ENCODE measurements around the gene MRC2. TPM values are rescaled to one million over a fixed set of nuclear protein-coding genes. Genes with fewer than 3 reads are reported as not detected.

MRC2 gene
- total RNA-seq, 1 experiment from 2014 or later, result 144 TPM

DNA sequence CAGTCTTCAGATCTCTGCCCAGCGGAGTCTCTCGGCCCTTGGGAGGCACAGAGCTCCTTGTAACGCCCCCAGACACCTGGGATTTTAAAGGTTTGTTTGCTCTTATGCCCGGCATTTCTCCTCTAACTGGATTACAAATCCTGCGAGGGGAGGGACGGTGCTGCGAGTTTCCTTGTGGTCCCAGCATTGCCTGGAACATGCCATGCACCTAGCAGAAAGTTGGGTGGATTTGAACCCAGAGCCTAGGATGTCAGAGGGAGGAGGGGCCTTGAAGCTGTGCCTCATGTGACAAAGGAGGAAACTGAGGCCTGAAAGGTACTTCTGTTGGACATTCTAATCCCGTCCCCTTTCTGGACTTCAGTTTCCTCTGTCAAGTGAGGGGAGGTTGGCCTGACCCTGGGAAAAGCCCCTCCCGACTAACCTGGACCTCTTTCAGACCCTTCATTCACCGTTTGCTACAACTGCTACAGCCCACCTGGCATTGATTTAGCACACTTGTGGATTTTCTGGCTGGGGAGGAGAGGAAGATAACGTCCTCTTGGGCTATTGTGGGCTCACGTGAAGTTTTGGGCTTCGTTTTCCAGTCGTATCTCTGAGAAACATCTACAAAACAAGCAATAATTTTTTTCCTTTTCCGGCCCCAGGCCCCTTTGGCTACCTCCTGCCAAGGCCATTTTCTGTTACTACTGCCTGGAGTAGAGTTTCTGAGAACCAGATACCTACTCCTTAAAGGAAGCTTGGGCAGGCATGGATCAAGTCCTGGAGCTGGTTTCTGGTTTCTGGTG lies 30.9 kb downstream of the MRC2 start:
- no peak for DNase-seq (ENCODE audit: low read depth)

DNA sequence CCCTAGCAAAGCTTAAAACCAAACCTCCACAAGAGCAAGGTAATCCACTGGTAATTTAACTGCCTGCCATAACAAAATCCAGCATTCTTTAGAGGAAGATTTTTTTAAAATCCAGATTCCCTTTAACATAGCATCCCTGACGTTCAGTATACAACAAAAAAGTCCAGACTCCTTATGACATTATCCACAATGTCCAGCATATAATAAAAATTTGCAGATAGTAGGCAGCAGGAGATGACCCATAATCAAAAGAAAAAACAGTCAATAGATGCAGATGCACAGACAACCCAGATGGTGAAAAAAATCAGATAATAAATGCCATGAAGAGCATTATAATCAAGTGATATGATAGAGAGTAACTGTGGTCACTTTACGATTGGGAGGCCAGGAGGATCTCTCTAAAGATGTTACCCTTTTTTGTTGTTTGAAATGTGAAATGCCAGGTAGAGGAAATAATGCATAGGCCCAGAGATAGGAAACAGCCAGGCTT lies 33.2 kb downstream of the MRC2 start:
- no peak for DNase-seq (ENCODE audit: low read depth)

DNA sequence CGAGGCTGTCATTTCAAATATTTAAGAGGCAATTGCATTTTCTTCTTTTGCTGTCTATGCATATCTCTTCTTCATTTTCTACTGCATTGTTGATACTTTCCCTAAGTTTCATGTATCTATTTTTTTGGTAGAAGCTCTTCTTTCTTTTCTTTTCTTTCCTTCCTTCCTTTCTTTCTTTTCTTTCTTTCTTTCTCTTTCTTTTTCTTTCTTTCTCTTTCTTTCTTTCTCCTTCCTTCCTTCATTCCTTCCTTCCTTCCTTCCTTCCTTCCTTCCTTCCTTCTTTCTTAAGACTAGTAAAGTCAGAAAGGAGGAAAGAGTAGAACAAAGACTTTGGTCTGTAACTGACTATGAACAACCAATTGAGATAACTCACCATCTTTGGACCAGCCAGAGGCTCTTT lies 33.9 kb downstream of the MRC2 start:
- no peak for DNase-seq (ENCODE audit: low read depth)

DNA sequence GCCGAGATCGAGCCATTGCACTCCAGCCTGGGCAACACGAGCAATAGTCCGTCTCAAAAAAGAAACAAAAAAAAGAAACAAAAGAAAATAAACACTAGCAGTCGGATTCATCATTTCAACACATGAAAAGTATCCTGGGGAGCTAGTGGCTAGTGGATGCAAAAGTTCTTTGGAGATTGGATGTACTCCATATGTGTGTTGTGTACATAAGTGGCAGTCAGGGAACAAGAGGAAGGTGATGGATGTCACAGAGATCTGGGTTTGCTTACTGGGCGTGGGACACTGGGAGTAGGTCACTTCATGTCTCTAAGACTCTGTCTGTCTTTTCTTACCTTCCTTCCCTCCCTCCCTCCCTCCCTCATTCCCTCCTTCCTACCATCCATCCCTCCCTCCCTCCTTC lies 35.4 kb downstream of the MRC2 start:
- no peak for DNase-seq (ENCODE audit: low read depth)

DNA sequence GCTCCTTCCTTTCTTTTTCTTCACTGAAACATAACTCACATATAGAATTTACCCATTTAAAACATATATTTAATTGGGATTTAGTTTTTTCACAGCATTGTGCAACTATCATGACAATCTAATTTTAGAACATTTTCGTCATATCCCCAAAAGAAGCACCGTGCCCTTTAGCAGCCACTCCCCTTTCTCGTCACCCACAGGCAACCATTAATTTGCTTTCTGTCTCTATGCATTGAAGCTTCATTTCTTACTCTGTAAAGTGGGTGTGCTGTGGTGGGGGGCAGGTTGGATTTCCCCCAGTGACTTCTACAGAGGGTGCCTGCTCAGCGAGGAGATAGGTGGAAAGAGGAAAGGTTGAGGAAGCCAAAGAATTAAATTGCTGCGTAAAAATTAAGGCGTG lies 35.8 kb downstream of the MRC2 start:
- DNase-seq (ENCODE audit: low read depth), result no peak

DNA sequence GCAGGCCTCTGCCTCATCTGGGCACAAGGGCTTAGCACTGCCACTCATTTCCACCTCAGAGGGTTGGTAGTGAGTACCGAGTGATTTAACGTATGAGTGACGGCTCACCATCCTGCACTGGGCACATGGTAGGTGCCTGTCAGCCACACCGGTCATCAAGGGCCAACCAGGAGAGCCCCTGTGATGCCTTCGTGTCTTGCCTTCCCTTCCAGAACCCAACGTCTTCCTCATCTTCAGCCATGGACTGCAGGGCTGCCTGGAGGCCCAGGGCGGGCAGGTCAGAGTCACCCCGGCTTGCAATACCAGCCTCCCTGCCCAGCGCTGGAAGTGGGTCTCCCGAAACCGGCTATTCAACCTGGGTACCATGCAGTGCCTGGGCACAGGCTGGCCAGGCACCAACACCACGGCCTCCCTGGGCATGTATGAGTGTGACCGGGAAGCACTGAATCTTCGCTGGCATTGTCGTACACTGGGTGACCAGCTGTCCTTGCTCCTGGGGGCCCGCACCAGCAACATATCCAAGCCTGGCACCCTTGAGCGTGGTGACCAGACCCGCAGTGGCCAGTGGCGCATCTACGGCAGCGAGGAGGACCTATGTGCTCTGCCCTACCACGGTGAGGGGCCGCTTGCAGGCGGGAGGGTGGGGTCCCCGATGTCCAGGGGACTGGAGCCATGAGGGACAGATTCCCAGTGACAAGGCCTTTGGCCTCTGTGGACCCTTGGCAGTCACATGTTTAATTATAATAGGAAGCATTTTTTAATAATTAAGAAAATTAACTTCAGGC lies 37.1 kb downstream of the MRC2 start:
- no peak for DNase-seq (ENCODE audit: low read depth)

DNA sequence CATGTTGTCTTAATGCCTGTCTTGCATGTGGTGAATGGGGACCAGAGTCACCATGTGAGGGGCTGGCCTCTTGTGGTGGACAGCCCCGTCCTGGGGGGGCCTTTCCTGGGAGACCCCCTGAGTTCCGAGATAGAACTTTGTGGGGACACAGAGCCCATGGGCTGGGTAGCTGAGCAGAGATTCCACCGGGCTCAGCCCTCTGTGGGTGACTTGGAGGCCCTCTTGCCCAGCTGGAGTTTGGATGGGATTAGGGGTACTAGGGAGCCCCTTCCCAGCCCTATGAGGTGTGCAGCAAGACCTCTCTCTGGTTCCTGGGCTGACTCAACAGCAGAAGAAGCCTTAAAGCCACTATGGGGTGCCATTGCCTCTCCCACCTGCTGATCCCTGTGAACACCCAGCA lies 38.1 kb downstream of the MRC2 start:
- no peak for DNase-seq (ENCODE audit: low read depth)

DNA sequence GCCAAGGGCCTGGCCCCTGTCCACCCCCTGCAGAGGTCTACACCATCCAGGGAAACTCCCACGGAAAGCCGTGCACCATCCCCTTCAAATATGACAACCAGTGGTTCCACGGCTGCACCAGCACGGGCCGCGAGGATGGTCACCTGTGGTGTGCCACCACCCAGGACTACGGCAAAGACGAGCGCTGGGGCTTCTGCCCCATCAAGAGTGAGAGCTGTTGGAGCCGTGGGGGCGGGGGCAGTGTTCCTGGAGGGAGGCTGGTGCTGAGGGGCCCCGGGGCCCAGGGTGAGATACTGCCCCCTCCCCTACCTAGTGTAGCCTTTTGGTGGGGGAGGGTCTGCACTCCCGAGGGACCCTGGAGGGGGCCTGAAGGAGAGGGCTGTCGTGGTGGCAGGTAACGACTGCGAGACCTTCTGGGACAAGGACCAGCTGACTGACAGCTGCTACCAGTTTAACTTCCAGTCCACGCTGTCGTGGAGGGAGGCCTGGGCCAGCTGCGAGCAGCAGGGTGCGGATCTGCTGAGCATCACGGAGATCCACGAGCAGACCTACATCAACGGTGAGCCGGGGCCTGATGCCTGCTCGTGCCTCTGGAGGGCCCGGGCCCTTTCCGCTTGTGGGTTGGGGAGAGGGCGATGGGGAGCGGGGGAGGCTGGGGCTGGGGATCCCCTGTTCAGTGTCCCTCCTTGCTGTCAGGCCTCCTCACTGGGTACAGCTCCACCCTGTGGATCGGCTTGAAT lies 38.8 kb downstream of the MRC2 start:
- no peak for DNase-seq (ENCODE audit: low read depth)

DNA sequence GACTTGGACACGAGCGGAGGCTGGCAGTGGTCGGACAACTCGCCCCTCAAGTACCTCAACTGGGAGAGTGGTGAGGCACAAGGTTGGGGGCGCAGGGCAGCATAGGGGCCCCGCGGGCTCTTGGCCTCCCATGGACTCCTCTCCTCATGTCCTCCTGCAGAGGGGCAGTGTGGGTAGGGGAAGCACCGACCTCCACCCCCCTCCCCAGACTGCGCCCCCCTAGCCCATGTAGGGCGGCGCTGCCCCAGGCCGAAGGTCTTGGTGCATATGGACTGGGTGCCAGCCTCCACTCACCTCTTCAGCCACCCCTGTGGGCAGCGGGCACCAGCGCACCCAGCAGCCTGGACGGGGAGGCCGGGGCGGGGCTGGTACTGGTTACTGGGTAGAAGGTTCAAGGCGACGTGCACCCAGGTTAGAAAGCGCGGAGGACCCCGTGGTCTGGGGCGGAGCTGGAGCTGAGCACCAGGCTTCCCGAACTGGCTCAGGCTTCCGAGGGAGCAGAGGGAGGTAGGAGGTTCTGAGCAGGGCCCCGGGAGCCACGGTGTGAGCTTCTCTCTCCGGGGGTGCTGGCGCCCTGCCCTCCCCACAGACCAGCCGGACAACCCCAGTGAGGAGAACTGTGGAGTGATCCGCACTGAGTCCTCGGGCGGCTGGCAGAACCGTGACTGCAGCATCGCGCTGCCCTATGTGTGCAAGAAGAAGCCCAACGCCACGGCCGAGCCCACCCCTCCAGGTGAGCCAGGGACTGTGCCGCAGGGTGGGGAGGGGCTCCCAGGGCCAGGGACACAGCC lies 39.5 kb downstream of the MRC2 start:
- DNase-seq (ENCODE audit: low read depth), result no peak

DNA sequence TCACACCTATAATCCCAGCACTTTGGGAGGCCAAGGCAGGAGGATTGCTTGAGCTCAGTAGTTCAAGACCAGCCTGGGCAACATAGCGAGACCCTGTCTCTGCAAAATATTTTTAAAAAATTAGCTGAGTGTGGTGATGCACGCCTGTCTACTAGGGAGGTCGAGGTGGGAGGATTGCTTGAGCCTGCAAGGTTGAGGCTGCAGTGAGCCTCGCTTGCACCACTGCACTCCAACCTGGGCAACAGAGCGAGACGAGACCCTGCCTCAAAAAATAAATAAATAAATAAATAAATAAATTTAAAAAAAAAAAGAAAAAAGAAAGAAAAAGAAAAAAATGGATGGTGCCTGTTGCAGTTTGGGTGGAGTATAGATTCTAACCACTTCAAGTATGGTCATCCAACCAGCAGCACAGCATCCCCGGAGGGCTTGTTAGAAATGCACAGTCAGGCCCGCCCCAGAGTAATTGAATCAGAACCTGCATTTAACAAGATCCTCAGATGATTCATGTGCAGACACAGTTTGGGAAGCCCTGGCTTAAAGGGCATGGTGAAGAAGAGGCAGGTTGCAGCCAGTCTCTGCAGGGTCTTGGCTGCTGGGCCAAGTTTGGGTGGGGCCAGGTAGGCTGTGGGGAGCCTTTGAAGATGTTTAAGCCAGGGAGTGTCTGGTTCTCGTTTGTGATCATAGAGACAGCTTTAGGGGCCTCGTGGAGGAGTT lies 40.8 kb downstream of the MRC2 start:
- peak; percentile 43 for DNase-seq (ENCODE audit: low read depth)

DNA sequence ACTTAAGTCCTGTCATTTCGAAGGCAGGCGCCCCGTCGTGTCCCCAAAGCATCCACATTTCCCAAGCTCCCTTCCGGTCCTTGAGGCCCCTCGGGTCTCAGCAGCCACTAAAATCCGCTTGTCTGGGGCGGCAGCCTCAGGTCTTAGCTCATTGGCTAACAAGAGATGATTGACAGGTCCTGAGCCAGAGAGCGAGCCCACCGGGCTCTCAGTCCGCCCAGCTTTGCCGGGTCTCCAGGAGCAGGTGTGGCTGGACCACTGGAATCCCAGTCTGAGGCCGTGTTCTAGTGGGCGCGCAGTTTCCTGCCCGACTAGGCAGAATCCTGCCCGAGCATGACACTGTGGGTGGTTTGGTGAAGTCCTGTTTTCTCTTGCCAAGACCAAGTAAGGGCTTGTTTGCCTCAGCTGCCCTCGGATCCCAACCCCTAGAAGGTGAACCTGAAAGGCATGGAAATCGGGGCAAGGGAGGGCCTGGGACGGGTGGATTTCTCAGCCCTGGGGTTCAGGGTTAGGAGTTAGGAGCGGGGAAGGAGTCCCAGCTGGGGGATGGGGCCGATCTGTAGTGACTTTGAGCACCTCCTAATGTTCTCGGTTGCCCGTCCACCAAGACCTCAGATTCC lies 42.8 kb downstream of the MRC2 start:
- DNase-seq (ENCODE audit: low read depth), result no peak

DNA sequence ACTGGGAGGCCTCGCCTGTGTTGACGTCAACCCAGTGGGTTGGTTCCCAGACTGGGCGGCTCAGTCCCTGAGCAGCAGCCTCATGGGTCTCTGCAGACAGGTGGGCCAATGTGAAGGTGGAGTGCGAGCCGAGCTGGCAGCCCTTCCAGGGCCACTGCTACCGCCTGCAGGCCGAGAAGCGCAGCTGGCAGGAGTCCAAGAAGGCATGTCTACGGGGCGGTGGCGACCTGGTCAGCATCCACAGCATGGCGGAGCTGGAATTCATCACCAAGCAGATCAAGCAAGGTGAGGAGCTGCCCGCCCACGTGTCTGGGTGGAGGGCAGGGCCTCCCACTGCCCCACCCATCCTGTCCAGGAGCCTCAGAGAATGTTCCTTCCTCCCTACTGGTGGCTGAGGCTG lies 44.1 kb downstream of the MRC2 start:
- no peak for DNase-seq (ENCODE audit: low read depth)

DNA sequence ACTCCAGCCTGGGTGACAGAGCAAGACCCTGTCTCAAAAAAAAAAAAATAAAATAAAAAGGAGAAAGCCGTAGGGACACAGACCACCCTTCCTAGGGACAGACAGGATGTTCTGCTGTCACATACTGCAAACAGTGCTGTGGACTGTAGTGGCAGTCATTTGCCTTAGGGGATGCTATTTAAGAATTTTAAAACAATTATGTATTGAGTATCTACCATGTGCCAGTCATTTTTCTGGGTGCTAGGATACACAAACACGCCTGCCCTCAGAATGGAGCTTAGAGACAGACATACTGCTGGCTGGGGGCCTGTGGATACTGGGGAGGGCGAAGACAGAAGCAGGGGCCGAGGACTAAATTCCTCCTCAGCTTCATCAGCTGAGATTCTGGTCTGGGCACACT lies 45.5 kb downstream of the MRC2 start:
- DNase-seq (ENCODE audit: low read depth), result no peak

DNA sequence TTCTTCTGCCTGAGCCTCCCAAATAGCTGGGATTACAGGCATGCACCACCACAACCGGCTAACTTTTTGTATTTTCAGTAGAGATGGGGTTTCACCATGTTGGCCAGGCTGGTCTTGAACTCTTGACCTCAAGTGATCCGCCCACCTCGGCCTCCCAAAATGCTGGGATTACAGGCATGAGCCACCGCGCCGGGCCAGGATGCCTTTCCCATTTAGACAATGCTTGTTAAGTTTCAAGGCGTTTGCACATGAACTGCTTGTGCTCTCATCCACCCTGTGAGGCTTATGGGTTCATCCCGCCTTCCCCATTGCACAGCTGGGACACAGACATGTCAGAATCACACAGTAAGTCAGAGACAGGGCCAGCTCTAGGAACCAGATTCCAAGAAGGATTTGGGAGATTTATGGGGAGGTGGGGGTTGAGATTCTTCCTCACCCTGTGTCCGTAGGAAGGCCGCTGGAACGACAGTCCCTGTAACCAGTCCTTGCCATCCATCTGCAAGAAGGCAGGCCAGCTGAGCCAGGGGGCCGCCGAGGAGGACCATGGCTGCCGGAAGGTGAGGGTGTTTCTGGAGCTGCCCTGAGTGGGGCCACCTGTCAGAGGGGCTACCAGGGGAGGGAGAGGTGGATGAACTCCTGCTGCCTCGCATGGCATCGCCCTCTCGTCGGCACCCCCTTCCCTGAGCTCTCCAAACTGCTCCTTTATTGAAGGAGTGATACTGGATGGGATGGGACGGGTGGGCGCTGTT lies 46.3 kb downstream of the MRC2 start:
- DNase-seq (ENCODE audit: low read depth), result no peak

DNA sequence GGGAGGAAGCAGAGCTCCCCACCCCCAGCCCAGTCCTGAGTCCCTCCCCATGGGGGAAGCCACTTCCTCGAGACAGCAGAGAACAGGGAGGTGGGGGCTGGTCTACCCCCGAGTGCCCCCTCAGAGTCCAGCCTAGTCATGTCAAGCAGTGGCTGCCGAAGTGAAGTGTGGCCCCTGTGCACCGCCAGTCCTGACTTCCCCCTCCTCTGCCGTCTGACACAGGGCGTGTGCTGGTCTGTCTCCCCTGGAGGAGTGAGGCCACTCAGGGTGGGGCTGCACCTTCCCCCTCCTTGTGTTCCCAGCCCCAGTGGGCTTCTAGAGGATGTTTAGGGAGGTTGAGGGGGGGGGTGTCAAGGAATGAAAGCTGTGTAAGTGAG lies 46.9 kb downstream of the MRC2 start:
- DNase-seq (ENCODE audit: low read depth), result no peak

DNA sequence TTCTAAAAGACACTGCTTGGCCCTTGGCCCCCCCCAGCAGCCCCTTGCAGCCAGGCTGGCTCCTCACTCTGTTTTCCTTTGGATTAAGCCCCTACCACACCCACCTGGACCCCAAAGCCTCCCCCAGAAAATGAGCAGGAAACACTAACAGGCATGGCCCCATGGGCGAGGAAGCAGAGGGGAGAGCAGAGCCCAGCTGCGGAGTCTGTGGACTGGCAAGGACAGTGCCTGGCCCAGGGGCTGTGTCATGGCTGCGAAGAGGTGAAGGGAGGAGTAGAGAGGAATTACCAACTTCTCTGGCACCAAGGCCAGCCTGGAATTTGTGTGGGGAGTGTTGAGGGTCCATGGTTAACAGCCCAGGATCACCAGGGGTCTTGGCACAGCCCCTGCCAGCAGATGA lies 47.4 kb downstream of the MRC2 start:
- DNase-seq (ENCODE audit: low read depth), result no peak

DNA sequence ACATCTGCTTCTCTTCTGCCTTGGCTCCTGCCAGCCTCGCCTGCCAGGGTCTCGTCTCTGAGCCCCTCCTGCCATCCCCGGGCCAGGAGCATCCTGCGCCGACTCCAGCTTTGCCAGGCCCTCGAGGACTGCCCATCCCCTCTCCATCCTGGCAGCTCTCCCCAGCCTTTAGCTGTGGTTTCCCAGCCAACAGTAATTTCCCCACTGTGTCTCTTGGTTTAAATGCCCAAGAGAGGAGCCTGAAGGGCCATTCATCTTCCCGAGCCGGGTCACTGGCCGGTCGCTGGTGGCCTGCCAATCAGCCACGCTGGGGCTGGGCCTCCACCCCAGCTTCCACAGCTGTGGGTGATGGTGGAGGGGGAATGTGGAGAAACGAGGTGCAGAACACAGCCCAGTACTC lies 47.8 kb downstream of the MRC2 start:
- DNase-seq (ENCODE audit: low read depth), result no peak

DNA sequence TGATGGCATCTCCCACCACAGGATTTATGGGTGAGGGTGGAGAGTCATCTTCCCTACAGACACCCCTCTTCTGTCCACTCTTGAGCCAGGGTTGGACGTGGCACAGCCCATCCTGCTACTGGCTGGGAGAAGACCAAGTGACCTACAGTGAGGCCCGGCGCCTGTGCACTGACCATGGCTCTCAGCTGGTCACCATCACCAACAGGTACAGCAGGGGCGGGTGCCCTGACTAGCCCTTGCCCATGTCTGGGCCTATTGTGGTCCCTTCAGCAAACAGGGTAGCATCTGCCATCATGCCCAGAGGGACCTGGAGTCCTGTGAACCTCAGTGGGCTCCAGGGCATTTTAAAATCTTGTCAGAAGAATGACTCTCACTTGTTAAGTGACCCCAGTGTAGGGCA lies 48.2 kb downstream of the MRC2 start:
- no peak for DNase-seq (ENCODE audit: low read depth)

DNA sequence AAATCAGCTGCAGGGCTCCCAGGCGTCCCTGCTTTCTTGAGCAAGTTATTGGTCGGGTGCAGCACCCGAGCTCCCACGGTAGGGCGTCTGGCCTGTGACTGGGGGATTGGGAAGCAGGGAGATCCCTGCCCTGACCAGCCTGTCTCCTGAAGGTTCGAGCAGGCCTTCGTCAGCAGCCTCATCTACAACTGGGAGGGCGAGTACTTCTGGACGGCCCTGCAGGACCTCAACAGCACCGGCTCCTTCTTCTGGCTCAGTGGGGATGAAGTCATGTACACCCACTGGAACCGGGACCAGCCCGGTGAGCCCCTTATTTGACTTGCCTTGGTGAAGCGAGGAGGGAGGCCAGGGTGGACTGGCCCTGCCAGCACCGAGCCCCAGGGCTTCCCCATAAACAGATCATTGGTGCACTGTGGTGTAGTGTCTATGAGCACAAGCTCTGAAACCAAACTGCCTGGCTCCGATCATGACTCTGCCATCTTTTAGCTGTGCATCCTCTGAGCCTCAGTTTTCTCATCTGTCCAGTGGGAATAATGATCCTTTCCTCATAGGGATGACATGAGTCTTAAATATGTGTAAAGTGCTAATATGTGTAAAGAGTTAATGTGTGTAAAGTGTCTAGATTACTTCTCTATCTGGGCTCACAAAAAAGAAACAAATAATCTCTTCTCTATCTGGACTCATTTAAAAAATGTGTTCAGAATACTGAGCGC lies 48.9 kb downstream of the MRC2 start:
- no peak for DNase-seq (ENCODE audit: low read depth)
